K562 (cell line): ENCODE data around the gene ZNF48. TPM values are rescaled to one million over a fixed set of nuclear protein-coding genes. Genes with fewer than 3 reads are reported as not detected.

Experiments used
- ARNT ChIP-seq, 2 experiments: fragments of 450-650 bp; IDR thresholded peaks; 2 replicates each; pipeline ENCODE4 v1.6.1; 2016; ENCODE audit warnings: mild to moderate bottlenecking in 1 of 2
- CC2D1A ChIP-seq: fragments of 450-650 bp; IDR thresholded peaks from 2 replicates; pipeline ENCODE4 v1.6.1; 2017; ENCODE audit warnings: mild to moderate bottlenecking
- DNMT1 ChIP-seq: fragments of 450-650 bp; IDR thresholded peaks from 2 replicates; pipeline ENCODE4 v1.6.1; 2016; ENCODE audit warnings: antibody characterized with exemption, mild to moderate bottlenecking
- ELF2 ChIP-seq: fragments of 250-450 bp; sonication (Bioruptor Pico); IDR thresholded peaks from 2 replicates; pipeline ENCODE4 v1.5.0; 2021; ENCODE audit warnings: mild to moderate bottlenecking
- IRF2 ChIP-seq: sonication (generic); formaldehyde crosslinking; IDR thresholded peaks from 2 replicates; pipeline ENCODE4 v1.8.1; 2022; ENCODE audit warnings: mild to moderate bottlenecking, missing genetic modification reagents
- MTA3 ChIP-seq: fragments of 450-650 bp; formaldehyde crosslinking; IDR thresholded peaks from 2 replicates; pipeline ENCODE4 v1.6.1; 2017; ENCODE audit warnings: mild to moderate bottlenecking, borderline replicate concordance
- RUNX1 ChIP-seq: sonication (generic); IDR thresholded peaks from 2 replicates; pipeline ENCODE4 v1.6.1; 2016; ENCODE audit warnings: antibody characterized with exemption, low read depth
- SMAD4 ChIP-seq: fragments of 250-450 bp; sonication (Bioruptor Pico); conservative IDR thresholded peaks from 2 replicates; pipeline ENCODE4 v1.8.0; 2021; ENCODE audit warnings: inconsistent platforms, mild to moderate bottlenecking, moderate library complexity
- SREBF2 ChIP-seq: sonication (generic); formaldehyde crosslinking; IDR thresholded peaks from 2 replicates; pipeline ENCODE4 v1.4.0; 2020; ENCODE audit warnings: mild to moderate bottlenecking, missing genetic modification reagents
- polyA plus RNA-seq, 8 experiments: library from polyadenylated mRNA; depleted of rRNA in 4 of 8; stranded (reverse) in 5 of 8; unstranded in 3 of 8; fragments of >200 nt; fragmentation: Nextera tagmentation in 2 of 8; fragmentation: Illumina TruSeq in 1 of 8; extraction: Ambion mirVana in 2 of 8; extraction: Trizol in 1 of 8; gene quantifications; 2 replicates each; pipeline versions ENCODE4 v1.2.1 to v1.2.3, GENCODE V29; 2011 to 2014; ENCODE audit warnings: inconsistent platforms in 1 of 8, missing spikeins in 1 of 8
- total RNA-seq, 7 experiments: library from RNA; depleted of rRNA in 6 of 7; stranded (reverse); fragments of >200 nt in 6 of 7; fragmentation: Illumina TruSeq in 2 of 7; extraction: Trizol in 2 of 7; gene quantifications; 2 replicates each; pipeline versions ENCODE4 v1.2.1 to v1.2.3, GENCODE V29; 2011 to 2021; ENCODE audit warnings: low replicate concordance in 1 of 7
- TF ChIP-seq, protein P1 (sequence below), 2 experiments: fragments of 450-650 bp in 1 of 2; sonication (generic) in 1 of 2; formaldehyde crosslinking in 1 of 2; IDR thresholded peaks; 2 replicates each; pipeline versions ENCODE4 v1.7.1 to v1.9.0; 2016 to 2022; ENCODE audit warnings: inconsistent platforms in 1 of 2, mild to moderate bottlenecking in 1 of 2, missing genetic modification reagents in 1 of 2
- TF ChIP-seq, protein P2 (sequence below), 2 experiments: IDR thresholded peaks; 2 replicates each; pipeline ENCODE4 v1.6.1; 2012; ENCODE audit warnings: improper control_type of control experiment in 2 of 2, low read depth in 2 of 2, low read length in 2 of 2, borderline replicate concordance in 1 of 2
- TF ChIP-seq, protein P3 (sequence below): fragments of 250-450 bp; sonication (Bioruptor Pico); IDR thresholded peaks from 2 replicates; pipeline ENCODE4 v1.9.0; 2021; ENCODE audit warnings: mild to moderate bottlenecking
- TF ChIP-seq, protein P4 (sequence below): fragments of 450-650 bp; IDR thresholded peaks from 2 replicates; pipeline ENCODE4 v1.6.1; 2016; ENCODE audit warnings: borderline replicate concordance

ZNF48 gene
- total and polyA plus RNA-seq, 9 of the 15 experiments (the other 6 are each of a cell fraction or from before 2014, with no cell fraction given) = 0.38 to 11.6 (median 4.7) TPM

DNA sequence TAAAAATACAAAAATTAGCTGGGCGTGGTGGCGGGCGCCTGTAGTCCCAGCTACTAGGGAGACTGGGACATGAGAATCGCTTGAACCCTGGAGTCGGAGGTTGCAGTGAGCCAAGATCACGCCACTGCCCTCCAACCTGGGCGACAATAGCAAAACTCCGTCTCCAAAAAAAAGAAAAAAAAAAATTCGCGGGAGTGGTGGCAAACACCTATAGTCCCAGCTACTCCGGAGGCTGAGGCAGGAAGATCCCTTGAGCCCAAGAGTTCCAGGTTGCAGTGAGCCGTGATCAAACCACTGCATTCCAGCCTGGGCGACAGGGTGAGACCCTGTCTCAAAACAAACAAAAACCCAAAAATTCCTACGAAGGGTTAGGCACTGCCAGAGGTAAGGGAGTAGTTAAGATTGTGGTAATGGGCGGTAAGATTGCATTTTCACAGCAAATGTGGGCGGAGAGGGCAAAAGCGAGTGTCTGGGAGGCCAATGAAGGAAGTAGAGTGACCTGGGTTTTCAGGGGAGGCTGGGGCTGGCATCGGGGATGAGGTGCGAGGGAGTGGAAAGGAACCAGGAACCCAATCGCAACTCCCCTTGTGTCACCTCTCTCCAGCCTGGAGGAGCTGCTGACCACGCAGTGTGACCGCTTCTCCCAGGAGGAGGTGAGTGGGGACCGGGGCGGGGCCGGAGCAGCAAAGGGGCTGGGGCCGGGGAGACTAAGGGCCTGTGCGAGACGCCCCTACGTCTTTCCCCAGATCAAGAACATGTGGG is 18.0 kb upstream of the ZNF48 start (continued):
- TF ChIP-seq SREBF2 (CRISPR knock-in tag) (no peak), MTA3 (no peak), CC2D1A (peak; percentile 13; the same call in 1 of the 2 replicates), ARNT (IDR thresholded peaks at IDR 0.05) (peak in 1 of 2 experiments; percentile 52; a peak in 1 of 4 replicates), RUNX1 (no peak), DNMT1 (no peak), SMAD4 (CRISPR knock-in tag) (no peak), ELF2 (0 out of 2 replicates have a peak, but pooled peaks have one; percentile 7), IRF2 (CRISPR knock-in tag) (no peak)
- TF ChIP-seq, protein P1, sequence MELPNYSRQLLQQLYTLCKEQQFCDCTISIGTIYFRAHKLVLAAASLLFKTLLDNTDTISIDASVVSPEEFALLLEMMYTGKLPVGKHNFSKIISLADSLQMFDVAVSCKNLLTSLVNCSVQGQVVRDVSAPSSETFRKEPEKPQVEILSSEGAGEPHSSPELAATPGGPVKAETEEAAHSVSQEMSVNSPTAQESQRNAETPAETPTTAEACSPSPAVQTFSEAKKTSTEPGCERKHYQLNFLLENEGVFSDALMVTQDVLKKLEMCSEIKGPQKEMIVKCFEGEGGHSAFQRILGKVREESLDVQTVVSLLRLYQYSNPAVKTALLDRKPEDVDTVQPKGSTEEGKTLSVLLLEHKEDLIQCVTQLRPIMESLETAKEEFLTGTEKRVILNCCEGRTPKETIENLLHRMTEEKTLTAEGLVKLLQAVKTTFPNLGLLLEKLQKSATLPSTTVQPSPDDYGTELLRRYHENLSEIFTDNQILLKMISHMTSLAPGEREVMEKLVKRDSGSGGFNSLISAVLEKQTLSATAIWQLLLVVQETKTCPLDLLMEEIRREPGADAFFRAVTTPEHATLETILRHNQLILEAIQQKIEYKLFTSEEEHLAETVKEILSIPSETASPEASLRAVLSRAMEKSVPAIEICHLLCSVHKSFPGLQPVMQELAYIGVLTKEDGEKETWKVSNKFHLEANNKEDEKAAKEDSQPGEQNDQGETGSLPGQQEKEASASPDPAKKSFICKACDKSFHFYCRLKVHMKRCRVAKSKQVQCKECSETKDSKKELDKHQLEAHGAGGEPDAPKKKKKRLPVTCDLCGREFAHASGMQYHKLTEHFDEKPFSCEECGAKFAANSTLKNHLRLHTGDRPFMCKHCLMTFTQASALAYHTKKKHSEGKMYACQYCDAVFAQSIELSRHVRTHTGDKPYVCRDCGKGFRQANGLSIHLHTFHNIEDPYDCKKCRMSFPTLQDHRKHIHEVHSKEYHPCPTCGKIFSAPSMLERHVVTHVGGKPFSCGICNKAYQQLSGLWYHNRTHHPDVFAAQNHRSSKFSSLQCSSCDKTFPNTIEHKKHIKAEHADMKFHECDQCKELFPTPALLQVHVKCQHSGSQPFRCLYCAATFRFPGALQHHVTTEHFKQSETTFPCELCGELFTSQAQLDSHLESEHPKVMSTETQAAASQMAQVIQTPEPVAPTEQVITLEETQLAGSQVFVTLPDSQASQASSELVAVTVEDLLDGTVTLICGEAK (IDR thresholded peaks at IDR 0.05) = peak; percentile 37; the same call in 1 of the 2 replicates
- TF ChIP-seq, protein P1 (CRISPR knock-in tag; IDR thresholded peaks at IDR 0.05) = no peak
- TF ChIP-seq, protein P2, sequence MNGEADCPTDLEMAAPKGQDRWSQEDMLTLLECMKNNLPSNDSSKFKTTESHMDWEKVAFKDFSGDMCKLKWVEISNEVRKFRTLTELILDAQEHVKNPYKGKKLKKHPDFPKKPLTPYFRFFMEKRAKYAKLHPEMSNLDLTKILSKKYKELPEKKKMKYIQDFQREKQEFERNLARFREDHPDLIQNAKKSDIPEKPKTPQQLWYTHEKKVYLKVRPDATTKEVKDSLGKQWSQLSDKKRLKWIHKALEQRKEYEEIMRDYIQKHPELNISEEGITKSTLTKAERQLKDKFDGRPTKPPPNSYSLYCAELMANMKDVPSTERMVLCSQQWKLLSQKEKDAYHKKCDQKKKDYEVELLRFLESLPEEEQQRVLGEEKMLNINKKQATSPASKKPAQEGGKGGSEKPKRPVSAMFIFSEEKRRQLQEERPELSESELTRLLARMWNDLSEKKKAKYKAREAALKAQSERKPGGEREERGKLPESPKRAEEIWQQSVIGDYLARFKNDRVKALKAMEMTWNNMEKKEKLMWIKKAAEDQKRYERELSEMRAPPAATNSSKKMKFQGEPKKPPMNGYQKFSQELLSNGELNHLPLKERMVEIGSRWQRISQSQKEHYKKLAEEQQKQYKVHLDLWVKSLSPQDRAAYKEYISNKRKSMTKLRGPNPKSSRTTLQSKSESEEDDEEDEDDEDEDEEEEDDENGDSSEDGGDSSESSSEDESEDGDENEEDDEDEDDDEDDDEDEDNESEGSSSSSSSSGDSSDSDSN (IDR thresholded peaks at IDR 0.05; ENCODE audit: borderline replicate concordance in 1 of 2, low read depth in 2 of 2, low read length in 2 of 2) = 0 out of 4 replicates have a peak, but pooled peaks of 1 of the 2 experiments have one; percentile 28
- TF ChIP-seq, protein P3, sequence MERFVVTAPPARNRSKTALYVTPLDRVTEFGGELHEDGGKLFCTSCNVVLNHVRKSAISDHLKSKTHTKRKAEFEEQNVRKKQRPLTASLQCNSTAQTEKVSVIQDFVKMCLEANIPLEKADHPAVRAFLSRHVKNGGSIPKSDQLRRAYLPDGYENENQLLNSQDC (CRISPR knock-in tag) = no peak
- TF ChIP-seq, protein P4, sequence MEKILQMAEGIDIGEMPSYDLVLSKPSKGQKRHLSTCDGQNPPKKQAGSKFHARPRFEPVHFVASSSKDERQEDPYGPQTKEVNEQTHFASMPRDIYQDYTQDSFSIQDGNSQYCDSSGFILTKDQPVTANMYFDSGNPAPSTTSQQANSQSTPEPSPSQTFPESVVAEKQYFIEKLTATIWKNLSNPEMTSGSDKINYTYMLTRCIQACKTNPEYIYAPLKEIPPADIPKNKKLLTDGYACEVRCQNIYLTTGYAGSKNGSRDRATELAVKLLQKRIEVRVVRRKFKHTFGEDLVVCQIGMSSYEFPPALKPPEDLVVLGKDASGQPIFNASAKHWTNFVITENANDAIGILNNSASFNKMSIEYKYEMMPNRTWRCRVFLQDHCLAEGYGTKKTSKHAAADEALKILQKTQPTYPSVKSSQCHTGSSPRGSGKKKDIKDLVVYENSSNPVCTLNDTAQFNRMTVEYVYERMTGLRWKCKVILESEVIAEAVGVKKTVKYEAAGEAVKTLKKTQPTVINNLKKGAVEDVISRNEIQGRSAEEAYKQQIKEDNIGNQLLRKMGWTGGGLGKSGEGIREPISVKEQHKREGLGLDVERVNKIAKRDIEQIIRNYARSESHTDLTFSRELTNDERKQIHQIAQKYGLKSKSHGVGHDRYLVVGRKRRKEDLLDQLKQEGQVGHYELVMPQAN = 0 out of 2 replicates have a peak, but pooled peaks have one; percentile 8
